Uterus (tissue), 2 donors: ENCODE results near the gene LRP1B.

ENCODE experiments used
- CTCF ChIP-seq, 4 experiments: fragments of 200-600 bp in 2 of 4; fragments of 450-650 bp in 2 of 4; sonication (generic) in 2 of 4; IDR thresholded peaks; one replicate each; pipeline ENCODE4 v1.5.1; 2016 to 2019; ENCODE audit warnings: antibody characterized with exemption in 4 of 4, mild to moderate bottlenecking in 2 of 4, moderate library complexity in 1 of 4
- POLR2A ChIP-seq, 2 donors: fragments of 450-650 bp; IDR thresholded peaks; one replicate each; pipeline ENCODE4 v1.6.1; 2016; ENCODE audit warnings: antibody characterized with exemption in 2 of 2, mild to moderate bottlenecking in 1 of 2, moderate library complexity in 1 of 2

DNA sequence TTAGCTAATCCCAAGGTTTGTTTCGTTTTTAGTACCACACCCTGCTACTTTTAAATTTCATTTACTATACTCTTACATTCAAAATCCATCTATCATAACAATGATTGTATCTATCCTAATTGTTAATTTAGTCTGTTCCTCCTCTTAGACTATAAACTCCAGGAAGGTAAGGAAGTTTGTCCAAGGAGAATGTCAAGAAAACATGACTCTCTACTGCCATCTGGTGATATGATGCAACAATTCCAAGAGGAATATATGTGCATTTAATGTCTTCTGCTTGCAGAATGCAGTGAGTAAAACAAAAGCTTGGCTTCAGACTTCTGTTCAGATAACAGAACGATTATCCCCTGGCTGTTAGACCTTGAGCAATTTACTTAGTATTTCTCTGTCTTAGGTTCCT lies 1267.1 kb downstream of the LRP1B start:
- TF ChIP-seq CTCF (IDR thresholded peaks at IDR 0.05) (peak in 3 of 4 experiments; percentile 10 to 39 (median 11)), POLR2A (IDR thresholded peaks at IDR 0.05) (no peak)
